CD4-positive, CD25-positive, alpha-beta regulatory T cell (primary cell): ENCODE data around the gene POM121L2. TPM values are rescaled to one million over a fixed set of nuclear protein-coding genes. Genes with fewer than 3 reads are reported as not detected.
A peak's percentile ranks its signal among the peaks of the same experiment; 100 is the strongest.

ENCODE experiments used
- ATAC-seq, 2 donors: fragments of 150-1000 bp; cut with Tn5 transposase; one replicate each; pipeline ENCODE4 v1.10.0; 2021; ENCODE audit warnings: low read depth in 2 of 2, moderate number of reproducible peaks in 2 of 2, moderate library complexity in 1 of 2
- DNase-seq, 3 donors: peaks; one replicate each; pipeline versions ENCODE4 v3.0.0 to v3.0.0-alpha.2; 2012 to 2022; ENCODE audit warnings: mixed read lengths in 1 of 3
- H3K27ac ChIP-seq: one replicate; pipeline ENCODE4 v1.7.0; 2013; ENCODE audit warnings: mild to moderate bottlenecking, low read length; ENCODE audit not compliant: insufficient read depth, poor library complexity, severe bottlenecking
- H3K27me3 ChIP-seq: one replicate; pipeline ENCODE4 v1.7.0; 2013; ENCODE audit warnings: low read length; ENCODE audit not compliant: control insufficient read depth, insufficient read depth
- H3K36me3 ChIP-seq: one replicate; pipeline ENCODE4 v1.7.0; 2013; ENCODE audit warnings: mild to moderate bottlenecking, low read length, moderate library complexity; ENCODE audit not compliant: control insufficient read depth, insufficient read depth
- H3K4me1 ChIP-seq: 2 replicates; pipeline ENCODE4 v1.7.0; 2013; ENCODE audit warnings: mild to moderate bottlenecking, low read length; ENCODE audit not compliant: insufficient read depth, control insufficient read depth, poor library complexity, severe bottlenecking
- H3K4me3 ChIP-seq: one replicate; pipeline ENCODE4 v1.7.0; 2013; ENCODE audit warnings: low read depth, mild to moderate bottlenecking, low read length, moderate library complexity
- H3K9me3 ChIP-seq, 2 experiments: 1 replicate in 1 of 2; 2 replicates in 1 of 2; pipeline ENCODE4 v1.7.0; 2013; ENCODE audit warnings: low read length in 2 of 2, mild to moderate bottlenecking in 1 of 2, moderate library complexity in 1 of 2; ENCODE audit not compliant: control insufficient read depth in 2 of 2
- H3K27ac Mint-ChIP-seq, 3 donors: one replicate each; pipeline ENCODE4 v1.8.0; 2020 to 2022; ENCODE audit warnings: mild to moderate bottlenecking in 3 of 3, mixed read lengths in 3 of 3, moderate library complexity in 2 of 3
- H3K27me3 Mint-ChIP-seq: one replicate; pipeline ENCODE4 v1.8.0; 2022; ENCODE audit warnings: mild to moderate bottlenecking, mixed read lengths
- H3K36me3 Mint-ChIP-seq: one replicate; pipeline ENCODE4 v1.8.0; 2020; ENCODE audit warnings: mixed read lengths
- H3K4me1 Mint-ChIP-seq, 4 donors: one replicate each; pipeline ENCODE4 v1.8.0; 2020 to 2022; ENCODE audit warnings: mixed read lengths in 4 of 4, mild to moderate bottlenecking in 1 of 4
- H3K4me3 Mint-ChIP-seq, 4 donors: one replicate each; pipeline ENCODE4 v1.8.0; 2020 to 2022; ENCODE audit warnings: mild to moderate bottlenecking in 4 of 4, mixed read lengths in 4 of 4, moderate library complexity in 3 of 4
- H3K9me3 Mint-ChIP-seq, 7 donors: one replicate each; pipeline ENCODE4 v1.8.0; 2020 to 2022; ENCODE audit warnings: mixed read lengths in 7 of 7, mild to moderate bottlenecking in 3 of 7, moderate library complexity in 2 of 7
- polyA plus RNA-seq, 4 donors: library from polyadenylated mRNA; unstranded; fragments of 300-500 nt; fragmentation: Illumina TruSeq; gene quantifications; one replicate each; pipeline ENCODE4 v1.2.3, GENCODE V29; 2021
- total RNA-seq: library from RNA; stranded (reverse); gene quantifications from one replicate; pipeline ENCODE4 v1.2.3, GENCODE V29; 2022

Gene POM121L2
- total and polyA plus RNA-seq, 5 donors from 2014 or later = not detected

DNA sequence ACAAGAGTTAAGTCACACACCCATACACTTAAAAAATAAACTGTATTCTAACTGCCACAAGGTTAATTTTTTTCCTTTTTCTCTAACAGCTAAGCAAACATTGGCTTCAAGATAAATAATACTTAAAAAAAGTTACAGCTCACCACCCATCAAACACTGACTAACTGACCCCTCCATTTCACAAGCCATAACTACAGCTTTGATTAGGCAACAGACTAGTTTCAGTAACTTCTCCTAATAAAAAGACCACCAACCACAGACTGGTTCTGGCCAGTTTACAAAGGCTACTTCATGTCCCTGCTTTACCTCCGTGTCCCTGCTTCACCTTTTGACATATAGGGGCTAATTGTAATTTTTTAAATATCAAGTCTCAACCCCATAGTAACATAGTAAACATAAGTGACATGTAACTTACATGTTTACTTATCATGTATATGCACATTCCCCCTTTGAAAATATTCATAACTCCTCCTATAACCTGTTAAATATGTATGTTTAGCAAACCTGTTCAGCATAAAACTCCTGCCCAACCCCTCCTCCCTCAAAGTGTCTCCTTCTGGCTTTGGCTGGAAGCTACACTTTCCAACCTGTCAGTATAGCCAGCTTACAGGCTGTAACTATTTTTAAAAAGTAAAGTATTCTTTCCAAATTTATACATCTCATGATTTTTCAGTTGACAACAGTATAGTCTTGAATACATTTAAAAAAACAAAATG is 15.1 kb upstream of the POM121L2 start:
- Histone ChIP-seq H3K36me3 (no peaks in the 10 kb centered on the region), H3K27me3 (peaks cover 21% of the 10 kb centered on the region), H3K4me1 (no peaks in the 10 kb centered on the region), H3K9me3 (no peaks in the 10 kb centered on the region), H3K4me3 (no peak overlapping the region), H3K27ac (no peak overlapping the region)
- Mint-ChIP-seq H3K4me3 (no peak overlapping the region), H3K27me3 (peaks cover 64% of the 10 kb centered on the region), H3K9me3 (peaks cover 0 to 3% (median 0%) of the 10 kb centered on the region in 7 donors), H3K4me1 (peaks cover 0 to 4% (median 0%) of the 10 kb centered on the region in 4 donors), H3K27ac (no peak overlapping the region), H3K36me3 (no peaks in the 10 kb centered on the region)
- no peak for DNase-seq
- no peak for ATAC-seq

- H3K27ac Mint-ChIP-seq = no peak overlapping the region
- DNase-seq (no peak), ATAC-seq (no peak)
- H3K27me3 Mint-ChIP-seq = peaks cover 42% of the 10 kb centered on the region
- no peaks in the 10 kb centered on the region for H3K36me3 ChIP-seq
- peaks cover 15% of the 10 kb centered on the region for H3K27me3 ChIP-seq
- H3K36me3 Mint-ChIP-seq = no peaks in the 10 kb centered on the region
- H3K4me1 ChIP-seq = no peaks in the 10 kb centered on the region
- H3K4me1 Mint-ChIP-seq = peaks cover 0 to 4% (median 0%) of the 10 kb centered on the region in 4 donors
- no peak overlapping the region for H3K4me3 Mint-ChIP-seq
- no peaks in the 10 kb centered on the region for H3K9me3 ChIP-seq
- no peak overlapping the region for H3K27ac ChIP-seq
- no peak overlapping the region for H3K4me3 ChIP-seq
- peaks cover 0 to 2% (median 0%) of the 10 kb centered on the region in 7 donors for H3K9me3 Mint-ChIP-seq
These were observed 9.8 kb upstream of the POM121L2 start for GRCh38 chr6:27321901-27322300.

GRCh38 chr6:27321370-27321769 is 9.3 kb upstream of the POM121L2 start:
- Mint-ChIP-seq H3K4me3 (no peak overlapping the region), H3K27me3 (peaks cover 39% of the 10 kb centered on the region), H3K4me1 (peaks cover 0 to under 1% (median 0%) of the 10 kb centered on the region in 4 donors), H3K9me3 (peaks cover 0 to 2% (median 0%) of the 10 kb centered on the region in 7 donors), H3K36me3 (no peaks in the 10 kb centered on the region), H3K27ac (no peak overlapping the region)
- ATAC-seq = no peak
- no peak for DNase-seq
- H3K27me3 ChIP-seq = peaks cover 15% of the 10 kb centered on the region
- H3K27ac ChIP-seq = no peak overlapping the region
- H3K4me3 ChIP-seq = no peak overlapping the region
- no peaks in the 10 kb centered on the region for H3K4me1 ChIP-seq
- no peaks in the 10 kb centered on the region for H3K9me3 ChIP-seq
- no peaks in the 10 kb centered on the region for H3K36me3 ChIP-seq

DNA sequence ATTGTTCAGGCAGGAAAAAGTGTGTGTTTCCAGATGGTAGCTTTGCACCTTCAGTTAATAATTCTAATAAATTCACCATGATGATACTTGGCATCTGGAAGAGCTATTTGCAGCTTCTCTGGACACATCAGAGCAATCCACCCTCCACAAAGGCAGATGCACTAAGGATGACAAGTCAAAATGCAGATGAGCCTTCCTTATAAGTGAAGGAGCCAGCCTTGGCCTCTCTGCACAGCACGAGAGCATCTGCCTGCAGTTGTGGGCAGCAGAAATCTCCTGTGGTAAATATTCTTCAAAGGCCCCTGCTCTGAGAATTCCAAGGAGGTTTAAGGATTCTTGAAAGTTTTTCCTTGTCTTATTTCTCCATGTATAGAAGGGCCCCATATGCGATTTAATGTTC is 6.9 kb upstream of the POM121L2 start:
- Mint-ChIP-seq H3K4me3 (no peak overlapping the region), H3K36me3 (no peaks in the 10 kb centered on the region)
- no peak for DNase-seq

GRCh38 chr6:27314046-27314445 is 2.0 kb upstream of the POM121L2 start:
- Mint-ChIP-seq H3K27me3 (peaks cover 72% of the 10 kb centered on the region), H3K27ac (peak overlapping the region in 1 of 3 donors; percentile 39), H3K4me1 (peaks cover 0 to 13% (median 4%) of the 10 kb centered on the region in 4 donors), H3K36me3 (no peaks in the 10 kb centered on the region), H3K4me3 (peak overlapping the region in 1 of 4 donors; percentile 4), H3K9me3 (peaks cover 0 to 2% (median 0%) of the 10 kb centered on the region in 7 donors)
- peaks cover 42% of the 10 kb centered on the region for H3K27me3 ChIP-seq
- no peaks in the 10 kb centered on the region for H3K9me3 ChIP-seq
- no peak for DNase-seq
- ATAC-seq = no peak
- H3K27ac ChIP-seq = no peak overlapping the region
- H3K36me3 ChIP-seq = no peaks in the 10 kb centered on the region
- no peak overlapping the region for H3K4me3 ChIP-seq
- H3K4me1 ChIP-seq = peaks cover 14% of the 10 kb centered on the region

More for the DNA sequence above, 6.9 kb upstream of the POM121L2 start:
- H3K4me1 ChIP-seq = no peaks in the 10 kb centered on the region
- no peak overlapping the region for H3K4me3 ChIP-seq
- no peak for ATAC-seq
- no peak overlapping the region for H3K27ac ChIP-seq
- no peak overlapping the region for H3K27ac Mint-ChIP-seq
- peaks cover 0 to 2% (median 0%) of the 10 kb centered on the region in 7 donors for H3K9me3 Mint-ChIP-seq
- H3K4me1 Mint-ChIP-seq = no peaks in the 10 kb centered on the region
- no peaks in the 10 kb centered on the region for H3K36me3 ChIP-seq
- H3K9me3 ChIP-seq = no peaks in the 10 kb centered on the region
- H3K27me3 ChIP-seq = peaks cover 14% of the 10 kb centered on the region
- peaks cover 45% of the 10 kb centered on the region for H3K27me3 Mint-ChIP-seq

GRCh38 chr6:27312950-27313271 is 838 bp upstream of the POM121L2 start:
- no peak for DNase-seq
- no peak for ATAC-seq
- Histone ChIP-seq H3K36me3 (no peaks in the 10 kb centered on the region), H3K27me3 (peaks cover 44% of the 10 kb centered on the region), H3K27ac (no peak overlapping the region), H3K9me3 (no peaks in the 10 kb centered on the region), H3K4me1 (peaks cover 14% of the 10 kb centered on the region), H3K4me3 (peak overlapping the region; percentile 39)
- Mint-ChIP-seq H3K4me1 (peaks cover 0 to 13% (median 4%) of the 10 kb centered on the region in 4 donors), H3K27me3 (peaks cover 82% of the 10 kb centered on the region), H3K36me3 (no peaks in the 10 kb centered on the region), H3K9me3 (peaks cover 0 to 2% (median 0%) of the 10 kb centered on the region in 7 donors), H3K27ac (no peak overlapping the region), H3K4me3 (peak overlapping the region; percentile 79 to 89 (median 84))

GRCh38 chr6:27311806-27312145 is 297 bp downstream of the POM121L2 start:
- ATAC-seq (no peak), DNase-seq (no peak)
- peak overlapping the region; percentile 29 to 89 (median 83) for H3K4me3 Mint-ChIP-seq
- H3K9me3 Mint-ChIP-seq = peaks cover 0 to 2% (median 0%) of the 10 kb centered on the region in 7 donors
- Histone ChIP-seq H3K27ac (no peak overlapping the region), H3K9me3 (no peaks in the 10 kb centered on the region), H3K36me3 (no peaks in the 10 kb centered on the region), H3K4me1 (peaks cover 14% of the 10 kb centered on the region), H3K27me3 (peaks cover 39% of the 10 kb centered on the region), H3K4me3 (no peak overlapping the region)
- H3K27ac Mint-ChIP-seq = no peak overlapping the region
- H3K27me3 Mint-ChIP-seq = peaks cover 81% of the 10 kb centered on the region
- no peaks in the 10 kb centered on the region for H3K36me3 Mint-ChIP-seq
- H3K4me1 Mint-ChIP-seq = peaks cover 0 to 13% (median 4%) of the 10 kb centered on the region in 4 donors
